ENCODE data around the gene GNG7.
"Not testable (repeated sequence)": the region's sequence is repeated elsewhere in the genome, so short reads cannot be mapped to it uniquely, and the experiment has no call there.

The GNG7 gene

GRCh38 chr19:2478278-2478755 lies 224.2 kb downstream of the GNG7 start:
- peak; percentile 56 for DNase-seq

- DNase-seq: no peak
Measured at GRCh38 chr19:2477732-2478191, 224.7 kb downstream of the GNG7 start.

GRCh38 chr19:2477141-2477710 lies 225.3 kb downstream of the GNG7 start:
- DNase-seq: peak; percentile 37

- DNase-seq: peak; percentile 76
Measured at GRCh38 chr19:2476451-2477140, 225.9 kb downstream of the GNG7 start.

- peak; percentile 96 for DNase-seq
Measured at GRCh38 chr19:2475702-2476450, 226.6 kb downstream of the GNG7 start, which contains the start of gene GADD45B. GADD45B (plus strand) TSS chr19:2476127; CDS start chr19:2476359, 232 bp downstream.

- DNase-seq: peak; percentile 62
Measured at GRCh38 chr19:2475018-2475701, 227.3 kb downstream of the GNG7 start.

- peak; percentile 91 for DNase-seq
Measured at GRCh38 chr19:2474232-2475017, 228.1 kb downstream of the GNG7 start.

GRCh38 chr19:2469915-2470200 lies 232.6 kb downstream of the GNG7 start:
- not testable (repeated sequence) for DNase-seq

- peak; percentile 35 for DNase-seq
Measured at GRCh38 chr19:2469102-2469914, 233.2 kb downstream of the GNG7 start.

- no peak for DNase-seq
Measured at GRCh38 chr19:2468596-2468995, 233.9 kb downstream of the GNG7 start.

- DNase-seq: no peak
Measured at GRCh38 chr19:2464389-2464788, 238.1 kb downstream of the GNG7 start.

GRCh38 chr19:2463694-2464093 lies 238.8 kb downstream of the GNG7 start:
- DNase-seq: not testable (repeated sequence)

GRCh38 chr19:2462635-2463421 lies 239.7 kb downstream of the GNG7 start:
- DNase-seq: no peak

GRCh38 chr19:2461751-2462634 lies 240.5 kb downstream of the GNG7 start:
- peak; percentile 62 for DNase-seq
